HEK293 (cell line): Measurements from ENCODE around the gene MED15.

ENCODE experiments used
- CTCF ChIA-PET: fragments of 350-600 bp; formaldehyde crosslinking; extraction: SDS; loops from one replicate; lab custom pipeline; 2021; ENCODE audit warnings: antibody characterized with exemption; lab: Yijun Ruan, JAX
- POLR2A ChIA-PET: fragments of 300-600 bp; formaldehyde crosslinking; extraction: SDS; loops from one replicate; lab custom pipeline; 2020; ENCODE audit warnings: antibody characterized with exemption, inconsistent platforms; lab: Yijun Ruan, JAX
- H3K27ac ChIP-seq: fragments of 200-500 bp; sonication (Bioruptor generic); 2 replicates; pipeline ENCODE4 v1.5.1; 2014; ENCODE audit warnings: low read depth, low read length, control low read depth, inconsistent platforms; ENCODE audit errors: extremely low read depth
- H3K36me3 ChIP-seq, 2 experiments: fragments of 200-500 bp in 1 of 2; sonication (Bioruptor generic) in 1 of 2; 1 replicate in 1 of 2; 2 replicates in 1 of 2; pipeline ENCODE4 v1.5.1; 2014 to 2017; ENCODE audit warnings: inconsistent platforms in 2 of 2, low read length in 2 of 2; ENCODE audit not compliant: control insufficient read depth in 2 of 2, insufficient read depth in 1 of 2
- H3K4me1 ChIP-seq: fragments of 200-500 bp; sonication (Bioruptor generic); 2 replicates; pipeline ENCODE4 v1.5.1; 2014; ENCODE audit warnings: mild to moderate bottlenecking, low read length, inconsistent platforms; ENCODE audit not compliant: control insufficient read depth, insufficient read depth
- H3K4me3 ChIP-seq: 2 replicates; pipeline ENCODE4 v1.5.1; 2011; ENCODE audit warnings: low read depth, mild to moderate bottlenecking, control low read depth, low read length, moderate library complexity
- H3K9me3 ChIP-seq: fragments of 200-500 bp; sonication (Bioruptor generic); 2 replicates; pipeline ENCODE4 v1.5.1; 2014; ENCODE audit warnings: low read depth, low read length, inconsistent platforms; ENCODE audit not compliant: control insufficient read depth, insufficient read depth
- FEZF1 ChIP-seq: fragments of 450-650 bp; formaldehyde crosslinking; IDR thresholded peaks from 2 replicates; pipeline ENCODE4 v1.5.1; 2016; ENCODE audit warnings: missing biosample characterization, missing genetic modification characterization
- IKZF3 ChIP-seq: fragments of 450-650 bp; IDR thresholded peaks from 2 replicates; pipeline ENCODE4 v1.5.0; 2018; ENCODE audit warnings: missing biosample characterization, mild to moderate bottlenecking, missing genetic modification characterization, moderate library complexity
- SP2 ChIP-seq: fragments of 450-650 bp; formaldehyde crosslinking; IDR thresholded peaks from 2 replicates; pipeline ENCODE4 v1.5.1; 2016; ENCODE audit warnings: missing biosample characterization, missing genetic modification characterization
- ZBTB21 ChIP-seq: fragments of 450-650 bp; formaldehyde crosslinking; IDR thresholded peaks from 2 replicates; pipeline ENCODE4 v1.5.1; 2017; ENCODE audit warnings: missing biosample characterization, missing genetic modification characterization
- ZBTB8A ChIP-seq: fragments of 450-650 bp; formaldehyde crosslinking; IDR thresholded peaks from 2 replicates; pipeline ENCODE4 v1.5.1; 2016; ENCODE audit warnings: missing biosample characterization, missing genetic modification characterization
- ZFP37 ChIP-seq: fragments of 450-650 bp; formaldehyde crosslinking; IDR thresholded peaks from 2 replicates; pipeline ENCODE4 v1.5.1; 2016; ENCODE audit warnings: missing biosample characterization, missing genetic modification characterization
- ZFP69B ChIP-seq: fragments of 450-650 bp; formaldehyde crosslinking; IDR thresholded peaks from 2 replicates; pipeline ENCODE4 v1.5.1; 2016; ENCODE audit warnings: missing biosample characterization, missing genetic modification characterization
- ZIC2 ChIP-seq: fragments of 450-650 bp; formaldehyde crosslinking; IDR thresholded peaks from 2 replicates; pipeline ENCODE4 v1.5.1; 2016; ENCODE audit warnings: missing biosample characterization, missing genetic modification characterization
- ZNF404 ChIP-seq: fragments of 450-650 bp; formaldehyde crosslinking; IDR thresholded peaks from 2 replicates; pipeline ENCODE4 v1.5.1; 2017; ENCODE audit warnings: missing biosample characterization, missing genetic modification characterization
- ZNF518A ChIP-seq: fragments of 450-650 bp; formaldehyde crosslinking; conservative IDR thresholded peaks from 2 replicates; pipeline ENCODE4 v1.5.1; 2016; ENCODE audit warnings: low read depth, missing biosample characterization, missing genetic modification characterization
- ZNF623 ChIP-seq: fragments of 450-650 bp; formaldehyde crosslinking; IDR thresholded peaks from 2 replicates; pipeline ENCODE4 v1.5.1; 2016; ENCODE audit warnings: missing biosample characterization, missing genetic modification characterization
- ZNF624 ChIP-seq: fragments of 450-650 bp; formaldehyde crosslinking; IDR thresholded peaks from 2 replicates; pipeline ENCODE4 v1.5.1; 2017; ENCODE audit warnings: missing biosample characterization, missing genetic modification characterization
- ZNF776 ChIP-seq: fragments of 450-650 bp; formaldehyde crosslinking; IDR thresholded peaks from 2 replicates; pipeline ENCODE4 v1.5.0; 2017; ENCODE audit warnings: missing biosample characterization, missing genetic modification characterization, borderline replicate concordance
- ZNF791 ChIP-seq: fragments of 450-650 bp; formaldehyde crosslinking; IDR thresholded peaks from 2 replicates; pipeline ENCODE4 v1.5.1; 2016; ENCODE audit warnings: missing biosample characterization, missing genetic modification characterization
- ZSCAN30 ChIP-seq: fragments of 450-650 bp; IDR thresholded peaks from 2 replicates; pipeline ENCODE4 v1.5.1; 2018; ENCODE audit warnings: missing biosample characterization, mild to moderate bottlenecking, missing genetic modification characterization, moderate library complexity
- TF ChIP-seq, protein P1 (sequence below): fragments of 450-650 bp; formaldehyde crosslinking; IDR thresholded peaks from 2 replicates; pipeline ENCODE4 v1.5.0; 2017; ENCODE audit warnings: missing biosample characterization, missing genetic modification characterization, borderline replicate concordance

MED15 gene

GRCh38 chr22:20586403-20586745, 79.0 kb downstream of the MED15 start:
- TF ChIP-seq SP2 (no peak), IKZF3 (tag by site-specific recombination) (no peak), ZNF623 (tag by site-specific recombination) (no peak), ZNF776 (tag by site-specific recombination) (no peak), ZNF791 (tag by site-specific recombination) (no peak), ZFP37 (tag by site-specific recombination) (no peak), ZSCAN30 (tag by site-specific recombination) (no peak), ZNF404 (tag by site-specific recombination) (no peak), FEZF1 (no peak), ZFP69B (tag by site-specific recombination) (no peak), ZBTB21 (no peak), ZBTB8A (tag by site-specific recombination) (no peak), ZNF624 (tag by site-specific recombination) (no peak), ZNF518A (tag by site-specific recombination) (no peak)
- TF ChIP-seq, protein P1, sequence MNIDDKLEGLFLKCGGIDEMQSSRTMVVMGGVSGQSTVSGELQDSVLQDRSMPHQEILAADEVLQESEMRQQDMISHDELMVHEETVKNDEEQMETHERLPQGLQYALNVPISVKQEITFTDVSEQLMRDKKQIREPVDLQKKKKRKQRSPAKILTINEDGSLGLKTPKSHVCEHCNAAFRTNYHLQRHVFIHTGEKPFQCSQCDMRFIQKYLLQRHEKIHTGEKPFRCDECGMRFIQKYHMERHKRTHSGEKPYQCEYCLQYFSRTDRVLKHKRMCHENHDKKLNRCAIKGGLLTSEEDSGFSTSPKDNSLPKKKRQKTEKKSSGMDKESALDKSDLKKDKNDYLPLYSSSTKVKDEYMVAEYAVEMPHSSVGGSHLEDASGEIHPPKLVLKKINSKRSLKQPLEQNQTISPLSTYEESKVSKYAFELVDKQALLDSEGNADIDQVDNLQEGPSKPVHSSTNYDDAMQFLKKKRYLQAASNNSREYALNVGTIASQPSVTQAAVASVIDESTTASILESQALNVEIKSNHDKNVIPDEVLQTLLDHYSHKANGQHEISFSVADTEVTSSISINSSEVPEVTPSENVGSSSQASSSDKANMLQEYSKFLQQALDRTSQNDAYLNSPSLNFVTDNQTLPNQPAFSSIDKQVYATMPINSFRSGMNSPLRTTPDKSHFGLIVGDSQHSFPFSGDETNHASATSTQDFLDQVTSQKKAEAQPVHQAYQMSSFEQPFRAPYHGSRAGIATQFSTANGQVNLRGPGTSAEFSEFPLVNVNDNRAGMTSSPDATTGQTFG (tag by site-specific recombination): no peak
- TF ChIP-seq, all 188 proteins: peak for 0
- Histone ChIP-seq H3K4me3 (no peak overlapping the region), H3K9me3 (no peaks in the 10 kb centered on the region), H3K27ac (no peak overlapping the region), H3K4me1 (no peaks in the 10 kb centered on the region), H3K36me3 (peaks cover 0 to 66% of the 10 kb centered on the region in 2 experiments; a peak in 1 of 3 replicates)
- ChIA-PET POLR2A (no interaction called here), CTCF (interaction anchor here (1.0 to 1.8 kb wide), 2 partner anchors 13 to 15 kb away, joined by 4 to 9 read pairs; no protein-coding TSS in a partner anchor)

DNA sequence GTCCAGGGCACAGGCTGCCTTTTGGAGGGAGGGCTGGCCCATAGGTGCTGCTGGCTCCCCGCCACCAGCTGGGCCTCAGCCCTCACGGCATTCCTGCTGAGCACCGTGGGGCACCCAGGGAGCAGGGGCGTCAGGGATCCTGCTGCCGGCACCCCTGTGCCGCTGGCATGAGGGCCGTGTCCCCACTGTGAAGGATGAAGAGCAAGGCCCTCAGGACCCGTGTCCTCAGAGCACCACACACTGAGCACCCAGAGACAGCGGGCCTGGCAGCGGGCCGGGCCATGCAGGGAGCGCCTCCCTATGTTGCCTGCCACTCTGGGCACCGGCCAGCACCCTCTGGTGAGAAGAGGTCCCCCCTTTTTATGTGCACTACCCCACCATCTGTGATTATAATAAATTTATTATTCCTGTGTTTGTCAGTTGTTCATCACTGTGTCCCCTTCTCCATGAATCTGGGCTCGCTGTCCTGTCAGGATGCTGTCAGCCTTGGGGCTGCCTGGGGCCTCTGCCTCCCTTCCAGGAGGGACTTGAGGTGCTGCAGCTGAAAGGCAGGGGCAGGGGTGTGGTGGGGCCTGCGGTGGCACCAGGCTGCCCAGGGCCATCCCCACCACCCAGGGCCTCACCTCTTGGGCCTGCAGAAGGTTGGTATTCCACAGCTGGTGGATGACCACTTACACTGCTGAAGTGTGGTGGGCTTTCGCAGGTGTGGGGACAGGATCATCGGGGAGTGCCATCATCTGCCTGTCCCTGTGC, 80.0 kb downstream of the MED15 start:
- Histone ChIP-seq H3K4me1 (no peaks in the 10 kb centered on the region), H3K36me3 (peaks cover 0 to 56% of the 10 kb centered on the region in 2 experiments; a peak in 1 of 3 replicates), H3K4me3 (no peak overlapping the region), H3K9me3 (no peaks in the 10 kb centered on the region), H3K27ac (no peak overlapping the region)
- no peak for TF ChIP-seq ZNF776 (tag by site-specific recombination)
- peak; percentile 89 for TF ChIP-seq ZIC2 (tag by site-specific recombination)
- CTCF ChIA-PET: no interaction called here
- POLR2A ChIA-PET: no interaction called here
